Endometrial microvascular endothelial cells (primary cell): Measurements from ENCODE around the gene TMPRSS4. TPM values are rescaled to one million over a fixed set of nuclear protein-coding genes. Genes with fewer than 3 reads are reported as not detected.

ENCODE experiments used
- in situ Hi-C: cut with HindIII; loops from 2 replicates; pipeline ENCODE4 v1.10.0; 2017; ENCODE audit warnings: low sequenced_read_pairs, low pct_unique_long_range_greater_than_20kb; ENCODE audit errors: inconsistent ontology term
- total RNA-seq: library from RNA; depleted of rRNA; stranded (reverse); fragments of >200 nt; gene quantifications from one replicate; pipeline ENCODE4 v1.2.3, GENCODE V29; 2015; ENCODE audit errors: inconsistent ontology term

Gene TMPRSS4
- total RNA-seq, 1 donor from 2014 or later = not detected

- in situ Hi-C loops = no loop called here
Measured at GRCh38 chr11:118095967-118096367, 19.1 kb downstream of the TMPRSS4 start.

- in situ Hi-C loops = no loop called here
Measured at GRCh38 chr11:118098996-118099837, 22.3 kb downstream of the TMPRSS4 start.

GRCh38 chr11:118099838-118100556 is 23.1 kb downstream of the TMPRSS4 start:
- in situ Hi-C loops = no loop called here

GRCh38 chr11:118100691-118101232 is 23.9 kb downstream of the TMPRSS4 start:
- in situ Hi-C loops = no loop called here

- in situ Hi-C loops = no loop called here
Measured at GRCh38 chr11:118102721-118103261, 25.9 kb downstream of the TMPRSS4 start.

GRCh38 chr11:118104491-118104890 is 27.6 kb downstream of the TMPRSS4 start:
- in situ Hi-C loops = no loop called here

- in situ Hi-C loops = no loop called here
Measured at GRCh38 chr11:118105657-118106305, 28.9 kb downstream of the TMPRSS4 start.

- in situ Hi-C loops = no loop called here
Measured at GRCh38 chr11:118106789-118107335, 30.0 kb downstream of the TMPRSS4 start.

- in situ Hi-C loops = no loop called here
Measured at GRCh38 chr11:118108513-118108912, 31.6 kb downstream of the TMPRSS4 start.

- in situ Hi-C loops = no loop called here
Measured at GRCh38 chr11:118109231-118109630, 32.4 kb downstream of the TMPRSS4 start.

GRCh38 chr11:118111019-118111743 is 34.3 kb downstream of the TMPRSS4 start:
- in situ Hi-C loops = no loop called here

GRCh38 chr11:118111744-118112035 is 34.8 kb downstream of the TMPRSS4 start:
- in situ Hi-C loops = no loop called here

- in situ Hi-C loops = no loop called here
Measured at GRCh38 chr11:118112711-118113430, 36.0 kb downstream of the TMPRSS4 start.

GRCh38 chr11:118114266-118114665 is 37.4 kb downstream of the TMPRSS4 start:
- in situ Hi-C loops = no loop called here

- in situ Hi-C loops = no loop called here
Measured at GRCh38 chr11:118115048-118115447, 38.2 kb downstream of the TMPRSS4 start.

GRCh38 chr11:118117790-118118601 is 41.1 kb downstream of the TMPRSS4 start:
- in situ Hi-C loops = no loop called here

GRCh38 chr11:118120793-118121192 is 43.9 kb downstream of the TMPRSS4 start:
- in situ Hi-C loops = no loop called here
